Testis (tissue), 2 donors: ENCODE results near the gene MACROD1.

Experiments
- POLR2A ChIP-seq: fragments of 450-650 bp; IDR thresholded peaks from one replicate; pipeline ENCODE4 v1.6.1; 2017; ENCODE audit warnings: antibody characterized with exemption, mild to moderate bottlenecking, moderate library complexity
- TF ChIP-seq, protein P1 (sequence below), 3 experiments: fragments of 450-650 bp in 2 of 3; fragments of 200-600 bp in 1 of 3; sonication (generic) in 1 of 3; IDR thresholded peaks; one replicate each; pipeline ENCODE4 v1.5.1; 2016 to 2019; ENCODE audit warnings: antibody characterized with exemption in 3 of 3, mild to moderate bottlenecking in 2 of 3, moderate library complexity in 1 of 3

DNA sequence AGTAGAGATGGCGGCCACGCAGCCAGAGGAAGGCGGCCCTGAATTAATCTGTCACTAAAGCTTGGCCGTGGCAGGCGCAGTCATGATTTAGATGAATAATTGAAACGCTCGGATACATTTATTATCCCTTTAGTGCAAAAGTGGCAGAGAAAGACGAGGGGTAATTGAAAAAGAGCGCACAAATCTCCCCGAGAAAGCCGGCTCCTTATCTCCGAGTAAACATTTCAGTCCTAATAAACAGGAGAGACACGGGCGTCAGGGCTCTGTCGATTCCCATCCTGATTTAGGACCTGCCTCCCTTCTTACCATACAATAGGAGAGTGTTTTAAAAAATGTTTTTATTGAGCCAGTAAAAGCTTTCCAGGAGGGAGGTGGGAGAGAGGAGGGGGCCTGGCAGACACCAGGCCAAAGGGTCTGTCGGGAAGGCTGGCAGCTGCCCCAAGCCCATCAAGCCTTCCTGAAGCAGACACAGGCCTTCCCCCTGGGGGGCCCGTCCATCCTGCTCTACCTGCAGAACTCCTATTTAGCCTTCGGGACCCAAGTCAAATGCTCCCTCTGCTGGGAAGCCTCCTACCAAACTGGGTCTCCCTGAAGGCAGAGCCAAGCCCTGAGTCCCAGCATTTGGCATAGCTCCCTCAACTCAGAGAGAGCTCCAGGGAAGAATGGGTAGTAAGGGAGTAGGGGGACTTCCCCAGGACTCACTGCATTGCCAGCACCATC is 156.8 kb downstream of the MACROD1 start:
- TF ChIP-seq, protein P1, sequence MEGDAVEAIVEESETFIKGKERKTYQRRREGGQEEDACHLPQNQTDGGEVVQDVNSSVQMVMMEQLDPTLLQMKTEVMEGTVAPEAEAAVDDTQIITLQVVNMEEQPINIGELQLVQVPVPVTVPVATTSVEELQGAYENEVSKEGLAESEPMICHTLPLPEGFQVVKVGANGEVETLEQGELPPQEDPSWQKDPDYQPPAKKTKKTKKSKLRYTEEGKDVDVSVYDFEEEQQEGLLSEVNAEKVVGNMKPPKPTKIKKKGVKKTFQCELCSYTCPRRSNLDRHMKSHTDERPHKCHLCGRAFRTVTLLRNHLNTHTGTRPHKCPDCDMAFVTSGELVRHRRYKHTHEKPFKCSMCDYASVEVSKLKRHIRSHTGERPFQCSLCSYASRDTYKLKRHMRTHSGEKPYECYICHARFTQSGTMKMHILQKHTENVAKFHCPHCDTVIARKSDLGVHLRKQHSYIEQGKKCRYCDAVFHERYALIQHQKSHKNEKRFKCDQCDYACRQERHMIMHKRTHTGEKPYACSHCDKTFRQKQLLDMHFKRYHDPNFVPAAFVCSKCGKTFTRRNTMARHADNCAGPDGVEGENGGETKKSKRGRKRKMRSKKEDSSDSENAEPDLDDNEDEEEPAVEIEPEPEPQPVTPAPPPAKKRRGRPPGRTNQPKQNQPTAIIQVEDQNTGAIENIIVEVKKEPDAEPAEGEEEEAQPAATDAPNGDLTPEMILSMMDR (IDR thresholded peaks at IDR 0.05) = no peak
- no peak for TF ChIP-seq POLR2A
